Kidney epithelial cell (primary cell): ENCODE results near the gene SPN. TPM values are rescaled to one million over a fixed set of nuclear protein-coding genes. Genes with fewer than 3 reads are reported as not detected.
A peak's percentile ranks its signal among the peaks of the same experiment; 100 is the strongest.
"Not testable (repeated sequence)": the region's sequence is repeated elsewhere in the genome, so short reads cannot be mapped to it uniquely, and the experiment has no call there.

Source experiments
- DNase-seq: peaks from one replicate; pipeline ENCODE4 v3.0.0-alpha.2; 2010; ENCODE audit warnings: low read depth
- H3K27me3 ChIP-seq: 2 replicates; pipeline ENCODE4 v1.6.0; 2011; ENCODE audit warnings: low read length; ENCODE audit not compliant: control insufficient read depth, insufficient read depth
- H3K36me3 ChIP-seq: 2 replicates; pipeline ENCODE4 v1.5.1; 2011; ENCODE audit warnings: low read length; ENCODE audit not compliant: control insufficient read depth, insufficient read depth
- H3K4me3 ChIP-seq: 2 replicates; pipeline ENCODE4 v1.5.1; 2011; ENCODE audit warnings: low read depth, mild to moderate bottlenecking, control low read depth, low read length
- CTCF ChIP-seq: IDR thresholded peaks from 2 replicates; pipeline ENCODE4 v1.5.1; 2011; ENCODE audit warnings: mild to moderate bottlenecking, moderate library complexity, low read length, control low read depth, inconsistent platforms; ENCODE audit not compliant: insufficient read depth, poor library complexity, severe bottlenecking
- total RNA-seq: library from RNA; depleted of rRNA; stranded (reverse); fragments of >200 nt; gene quantifications from 2 replicates; pipeline ENCODE4 v1.2.3, GENCODE V29; 2015

Gene SPN
- total RNA-seq = 0.27 and 1.0 TPM in 2 replicates

GRCh38 chr16:29663016-29663806 is at the start of gene SPN:
SPN (plus strand) TSS chr16:29663247; CDS start chr16:29663729, 482 bp downstream.
- Histone ChIP-seq H3K36me3 (no peaks in the 10 kb centered on the region), H3K4me3 (no peak within 1 kb of the TSS), H3K27me3 (no peaks in the 10 kb centered on the region)
- TF ChIP-seq CTCF = no peak
- no peak for DNase-seq

GRCh38 chr16:29613307-29614057 is 49.6 kb upstream of the SPN start:
- not testable (repeated sequence) for H3K36me3 ChIP-seq, DNase-seq, H3K27me3 ChIP-seq
- H3K4me3 ChIP-seq = peak overlapping the region; percentile 62

- not testable (repeated sequence) for H3K4me3 ChIP-seq, DNase-seq, H3K36me3 ChIP-seq, H3K27me3 ChIP-seq
Measured at GRCh38 chr16:29614691-29615314, 48.2 kb upstream of the SPN start.

GRCh38 chr16:29616127-29616526 is 46.9 kb upstream of the SPN start:
- H3K27me3 ChIP-seq = not testable (repeated sequence)

GRCh38 chr16:29620591-29620990 is 42.5 kb upstream of the SPN start:
- H3K36me3 ChIP-seq, H3K27me3 ChIP-seq, DNase-seq, H3K4me3 ChIP-seq: not testable (repeated sequence)
- peak; percentile 14 for TF ChIP-seq CTCF

More at GRCh38 chr16:29616127-29616526, 46.9 kb upstream of the SPN start:
- H3K36me3 ChIP-seq, DNase-seq, H3K4me3 ChIP-seq: not testable (repeated sequence)

- not testable (repeated sequence) for H3K36me3 ChIP-seq, DNase-seq, H3K27me3 ChIP-seq, H3K4me3 ChIP-seq
Measured at GRCh38 chr16:29622738-29623137, 40.3 kb upstream of the SPN start.

- H3K36me3 ChIP-seq, H3K27me3 ChIP-seq, H3K4me3 ChIP-seq, DNase-seq: not testable (repeated sequence)
Measured at GRCh38 chr16:29623253-29623652, 39.8 kb upstream of the SPN start.

- not testable (repeated sequence) for H3K36me3 ChIP-seq, DNase-seq, H3K4me3 ChIP-seq, H3K27me3 ChIP-seq
Measured at GRCh38 chr16:29625114-29625513, 37.9 kb upstream of the SPN start.

GRCh38 chr16:29626778-29627331 is 36.2 kb upstream of the SPN start:
- not testable (repeated sequence) for H3K4me3 ChIP-seq, DNase-seq

GRCh38 chr16:29627661-29628075 is 35.4 kb upstream of the SPN start:
- H3K27me3 ChIP-seq, H3K4me3 ChIP-seq, DNase-seq, H3K36me3 ChIP-seq: not testable (repeated sequence)

More at GRCh38 chr16:29626778-29627331, 36.2 kb upstream of the SPN start:
- H3K27me3 ChIP-seq, H3K36me3 ChIP-seq: not testable (repeated sequence)

- H3K27me3 ChIP-seq, H3K4me3 ChIP-seq, H3K36me3 ChIP-seq, DNase-seq: not testable (repeated sequence)
Measured at GRCh38 chr16:29628707-29629106, 34.3 kb upstream of the SPN start.

GRCh38 chr16:29629318-29629717 is 33.7 kb upstream of the SPN start:
- not testable (repeated sequence) for H3K36me3 ChIP-seq, H3K4me3 ChIP-seq, H3K27me3 ChIP-seq, DNase-seq
